K562 (cell line): ENCODE results near the gene PSPH. TPM values are rescaled to one million over a fixed set of nuclear protein-coding genes. Genes with fewer than 3 reads are reported as not detected.

Source experiments
- ARHGAP35 ChIP-seq: fragments of 450-650 bp; IDR thresholded peaks from 2 replicates; pipeline ENCODE4 v1.6.1; 2018; ENCODE audit not compliant: partially characterized antibody
- BRF2 ChIP-seq: IDR thresholded peaks from 3 replicates; pipeline ENCODE4 v1.6.1; 2011; ENCODE audit warnings: borderline replicate concordance, mild to moderate bottlenecking; ENCODE audit not compliant: insufficient read length, insufficient read depth
- CBFA2T2 ChIP-seq: fragments of 450-650 bp; conservative IDR thresholded peaks from 2 replicates; pipeline ENCODE4 v1.6.1; 2017; ENCODE audit warnings: mild to moderate bottlenecking
- CTCFL ChIP-seq: IDR thresholded peaks from 2 replicates; pipeline ENCODE4 v1.6.1; 2011; ENCODE audit warnings: borderline replicate concordance, low read depth, mild to moderate bottlenecking, moderate library complexity, low read length; ENCODE audit not compliant: insufficient read depth, poor library complexity, severe bottlenecking
- DPF2 ChIP-seq: fragments of 450-650 bp; IDR thresholded peaks from 2 replicates; pipeline ENCODE4 v1.6.1; 2016
- ETV1 ChIP-seq: fragments of 450-650 bp; conservative IDR thresholded peaks from 2 replicates; pipeline ENCODE4 v1.6.1; 2016; ENCODE audit warnings: missing genetic modification characterization, control low read depth, low read depth, missing compliant biosample characterization
- FOSL1 ChIP-seq: fragments of 200-800 bp; sonication (Bioruptor generic); conservative IDR thresholded peaks from 2 replicates; pipeline ENCODE4 v1.6.1; 2016; ENCODE audit warnings: missing genetic modification characterization, missing compliant biosample characterization
- FOXJ3 ChIP-seq: sonication (generic); formaldehyde crosslinking; IDR thresholded peaks from 2 replicates; pipeline ENCODE4 v1.4.0; 2020; ENCODE audit warnings: mild to moderate bottlenecking, missing genetic modification reagents
- HEY1 ChIP-seq: fragments of 250-450 bp; sonication (Bioruptor Pico); IDR thresholded peaks from 2 replicates; pipeline ENCODE4 v1.5.0; 2020; ENCODE audit warnings: mild to moderate bottlenecking, moderate library complexity, borderline replicate concordance
- MAFK ChIP-seq: IDR thresholded peaks from 2 replicates; pipeline ENCODE4 v1.6.1; 2011; ENCODE audit warnings: low read length, improper control_type of control experiment
- MIER1 ChIP-seq: fragments of 450-650 bp; IDR thresholded peaks from 2 replicates; pipeline ENCODE4 v1.6.1; 2016; ENCODE audit warnings: antibody characterized with exemption, mild to moderate bottlenecking, low read depth
- POLR2AphosphoS5 ChIP-seq: IDR thresholded peaks from 2 replicates; pipeline ENCODE4 v1.6.1; 2011; ENCODE audit warnings: mild to moderate bottlenecking, low read depth, low read length, moderate library complexity; ENCODE audit not compliant: control insufficient read depth, insufficient read depth
- POLR3G ChIP-seq: IDR thresholded peaks from 2 replicates; pipeline ENCODE4 v1.6.1; 2011; ENCODE audit not compliant: insufficient read length, insufficient replicate concordance; ENCODE audit errors: extremely low read depth
- RBM14 ChIP-seq: fragments of 200-400 bp; formaldehyde crosslinking; IDR thresholded peaks from 2 replicates; pipeline ENCODE4 v1.6.1; 2018; ENCODE audit warnings: low read depth, mild to moderate bottlenecking, low read length, moderate library complexity, borderline replicate concordance; ENCODE audit not compliant: insufficient read depth
- RBM39 ChIP-seq: fragments of 200-400 bp; formaldehyde crosslinking; optimal IDR thresholded peaks from 2 replicates; pipeline ENCODE3; 2018; ENCODE audit warnings: low read depth, low read length
- USF2 ChIP-seq: sonication (generic); formaldehyde crosslinking; IDR thresholded peaks from 2 replicates; pipeline ENCODE4 v1.5.0; 2020; ENCODE audit warnings: missing genetic modification reagents
- XRCC4 ChIP-seq: IDR thresholded peaks from one replicate; pipeline ENCODE4 v1.6.1; 2011; ENCODE audit not compliant: insufficient read depth, insufficient read length; ENCODE audit errors: extremely low read depth
- ZNF280B ChIP-seq: fragments of 250-450 bp; sonication (Bioruptor Pico); IDR thresholded peaks from 2 replicates; pipeline ENCODE4 v1.5.1; 2021; ENCODE audit warnings: mild to moderate bottlenecking
- ZNF324 ChIP-seq: fragments of 250-450 bp; sonication (Bioruptor Pico); IDR thresholded peaks from 2 replicates; pipeline ENCODE4 v1.4.0; 2020; ENCODE audit warnings: mild to moderate bottlenecking
- ZNF668 ChIP-seq: fragments of 250-450 bp; sonication (Bioruptor Pico); IDR thresholded peaks from 2 replicates; pipeline ENCODE4 v1.8.0; 2022; ENCODE audit warnings: mild to moderate bottlenecking, inconsistent platforms
- polyA plus RNA-seq, 8 experiments: library from polyadenylated mRNA; depleted of rRNA in 4 of 8; stranded (reverse) in 5 of 8; unstranded in 3 of 8; fragments of >200 nt; fragmentation: Nextera tagmentation in 2 of 8; fragmentation: Illumina TruSeq in 1 of 8; extraction: Ambion mirVana in 2 of 8; extraction: Trizol in 1 of 8; gene quantifications; 2 replicates each; pipeline versions ENCODE4 v1.2.1 to v1.2.3, GENCODE V29; 2011 to 2014; ENCODE audit warnings: inconsistent platforms in 1 of 8, missing spikeins in 1 of 8
- total RNA-seq, 7 experiments: library from RNA; depleted of rRNA in 6 of 7; stranded (reverse); fragments of >200 nt in 6 of 7; fragmentation: Illumina TruSeq in 2 of 7; extraction: Trizol in 2 of 7; gene quantifications; 2 replicates each; pipeline versions ENCODE4 v1.2.1 to v1.2.3, GENCODE V29; 2011 to 2021; ENCODE audit warnings: low replicate concordance in 1 of 7
- TF ChIP-seq, protein P1 (sequence below), 2 experiments: fragments of 200-800 bp in 1 of 2; sonication (Bioruptor generic) in 1 of 2; sonication (generic) in 1 of 2; formaldehyde crosslinking in 1 of 2; IDR thresholded peaks in 1 of 2; conservative IDR thresholded peaks in 1 of 2; 2 replicates each; pipeline versions ENCODE4 v1.5.0 to v1.6.1; 2016 to 2020; ENCODE audit warnings: missing compliant biosample characterization in 1 of 2, missing genetic modification characterization in 1 of 2, missing genetic modification reagents in 1 of 2

Gene PSPH
- total and polyA plus RNA-seq, 9 of the 15 experiments (the other 6 are each of a cell fraction or from before 2014, with no cell fraction given), result 6.3 to 46.8 (median 20.2) TPM

DNA sequence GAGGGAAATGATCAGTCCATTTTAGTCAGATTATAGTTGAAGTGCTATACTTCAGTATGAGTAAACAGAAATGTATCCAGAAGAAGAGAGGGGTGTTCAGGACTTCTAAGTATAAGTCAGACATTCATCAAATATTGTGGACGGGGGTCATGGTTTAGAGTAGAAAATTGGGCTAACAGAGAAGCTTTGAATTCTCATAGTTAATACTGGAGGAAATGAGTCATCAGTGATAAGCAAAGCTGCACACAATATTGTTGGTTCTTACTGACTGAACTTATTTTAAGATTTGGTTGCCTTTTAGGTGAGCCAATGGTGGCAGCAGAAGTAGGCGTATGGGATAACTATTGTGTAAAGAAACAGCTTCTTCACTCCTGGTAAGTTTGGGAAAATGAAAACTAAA is 11.1 kb upstream of the PSPH start (continued):
- TF ChIP-seq, protein P1, sequence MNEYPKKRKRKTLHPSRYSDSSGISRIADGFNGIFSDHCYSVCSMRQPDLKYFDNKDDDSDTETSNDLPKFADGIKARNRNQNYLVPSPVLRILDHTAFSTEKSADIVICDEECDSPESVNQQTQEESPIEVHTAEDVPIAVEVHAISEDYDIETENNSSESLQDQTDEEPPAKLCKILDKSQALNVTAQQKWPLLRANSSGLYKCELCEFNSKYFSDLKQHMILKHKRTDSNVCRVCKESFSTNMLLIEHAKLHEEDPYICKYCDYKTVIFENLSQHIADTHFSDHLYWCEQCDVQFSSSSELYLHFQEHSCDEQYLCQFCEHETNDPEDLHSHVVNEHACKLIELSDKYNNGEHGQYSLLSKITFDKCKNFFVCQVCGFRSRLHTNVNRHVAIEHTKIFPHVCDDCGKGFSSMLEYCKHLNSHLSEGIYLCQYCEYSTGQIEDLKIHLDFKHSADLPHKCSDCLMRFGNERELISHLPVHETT (CRISPR knock-in tag; conservative IDR thresholded peaks at IDR 0.05 in 1 of 2, IDR thresholded peaks at IDR 0.05 in 1 of 2), result no peak
- no peak for TF ChIP-seq HEY1 (CRISPR knock-in tag)
- no peak for TF ChIP-seq POLR2AphosphoS5
- TF ChIP-seq FOSL1, result peak; percentile 97
- TF ChIP-seq ZNF280B (CRISPR knock-in tag), result no peak
- 0 out of 2 replicates have a peak, but pooled peaks have one; percentile 18 for TF ChIP-seq ETV1 (tag)
- peak; percentile 89 for TF ChIP-seq DPF2
- no peak for TF ChIP-seq MIER1
- TF ChIP-seq USF2, result no peak
- TF ChIP-seq ARHGAP35, result no peak
- no peak for TF ChIP-seq CTCFL
- no peak for TF ChIP-seq FOXJ3 (CRISPR knock-in tag)
- no peak for TF ChIP-seq POLR3G
- TF ChIP-seq MAFK, result 0 out of 2 replicates have a peak, but pooled peaks have one; percentile 11
- no peak for TF ChIP-seq RBM39
- no peak for TF ChIP-seq XRCC4
- no peak for TF ChIP-seq RBM14
- no peak for TF ChIP-seq CBFA2T2
- no peak for TF ChIP-seq ZNF324 (CRISPR knock-in tag)
- no peak for TF ChIP-seq ZNF668
- no peak for TF ChIP-seq BRF2
